Endothelial cell (in vitro differentiated cells): Measurements from ENCODE around the gene ITPR2. TPM values are rescaled to one million over a fixed set of nuclear protein-coding genes. Genes with fewer than 3 reads are reported as not detected.

Source experiments
- DNase-seq: peaks from one replicate; pipeline ENCODE4 v3.0.0; 2021; ENCODE audit warnings: low spot score
- H3K27ac Mint-ChIP-seq: one replicate; pipeline ENCODE4 v1.8.0; 2021; ENCODE audit warnings: mixed read lengths, inconsistent platforms; ENCODE audit not compliant: unreplicated experiment
- H3K27me3 Mint-ChIP-seq: one replicate; pipeline ENCODE4 v1.8.0; 2021; ENCODE audit warnings: mild to moderate bottlenecking, moderate library complexity, mixed read lengths, inconsistent platforms; ENCODE audit not compliant: unreplicated experiment
- H3K36me3 Mint-ChIP-seq: one replicate; pipeline ENCODE4 v1.8.0; 2021; ENCODE audit warnings: mild to moderate bottlenecking, low read depth, mixed read lengths, inconsistent platforms; ENCODE audit not compliant: unreplicated experiment
- H3K4me1 Mint-ChIP-seq: one replicate; pipeline ENCODE4 v1.8.0; 2021; ENCODE audit warnings: mild to moderate bottlenecking, mixed read lengths, inconsistent platforms; ENCODE audit not compliant: unreplicated experiment
- H3K4me3 Mint-ChIP-seq: one replicate; pipeline ENCODE4 v1.8.0; 2021; ENCODE audit warnings: mild to moderate bottlenecking, mixed read lengths, inconsistent platforms; ENCODE audit not compliant: unreplicated experiment
- H3K9me3 Mint-ChIP-seq: one replicate; pipeline ENCODE4 v1.8.0; 2021; ENCODE audit warnings: mixed read lengths, inconsistent platforms; ENCODE audit not compliant: unreplicated experiment
- total RNA-seq: library from RNA; stranded (reverse); fragmentation: NEBNext Ultra II Directional; extraction: Animal tissue kit (Norgen Biotek cat#: 25700); gene quantifications from one replicate; pipeline ENCODE4 v1.2.1, GENCODE V29; 2021; ENCODE audit not compliant: unreplicated experiment
- TF ChIP-seq, protein P1 (sequence below): fragments of 200-600 bp; sonication (generic); IDR thresholded peaks from one replicate; pipeline ENCODE4 v1.5.0; 2021; ENCODE audit warnings: antibody characterized with exemption; ENCODE audit not compliant: unreplicated experiment

Gene ITPR2
- total RNA-seq, 1 donor from 2014 or later: 33.8 TPM

DNA sequence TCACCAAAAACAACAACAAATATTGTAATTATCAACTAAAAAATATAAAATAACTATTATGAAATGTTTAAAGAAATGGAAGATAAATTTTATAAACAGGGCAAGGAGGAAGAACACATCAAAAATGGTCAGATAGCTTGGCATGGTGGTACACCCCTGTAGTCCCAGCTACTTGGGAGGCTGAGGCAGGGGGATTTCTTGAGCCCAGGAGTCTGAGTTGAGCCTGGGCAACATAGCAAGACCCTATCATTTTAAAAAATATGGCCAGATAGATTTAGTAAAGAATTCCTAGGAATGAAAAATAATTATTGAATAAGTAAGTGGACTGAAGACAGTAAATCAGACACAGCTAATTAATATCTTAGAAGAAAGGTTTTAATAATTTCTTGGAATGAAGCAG, 32.6 kb downstream of the ITPR2 start:
- H3K36me3 Mint-ChIP-seq: no peaks in the 10 kb centered on the region
- DNase-seq: no peak
- TF ChIP-seq, protein P1, sequence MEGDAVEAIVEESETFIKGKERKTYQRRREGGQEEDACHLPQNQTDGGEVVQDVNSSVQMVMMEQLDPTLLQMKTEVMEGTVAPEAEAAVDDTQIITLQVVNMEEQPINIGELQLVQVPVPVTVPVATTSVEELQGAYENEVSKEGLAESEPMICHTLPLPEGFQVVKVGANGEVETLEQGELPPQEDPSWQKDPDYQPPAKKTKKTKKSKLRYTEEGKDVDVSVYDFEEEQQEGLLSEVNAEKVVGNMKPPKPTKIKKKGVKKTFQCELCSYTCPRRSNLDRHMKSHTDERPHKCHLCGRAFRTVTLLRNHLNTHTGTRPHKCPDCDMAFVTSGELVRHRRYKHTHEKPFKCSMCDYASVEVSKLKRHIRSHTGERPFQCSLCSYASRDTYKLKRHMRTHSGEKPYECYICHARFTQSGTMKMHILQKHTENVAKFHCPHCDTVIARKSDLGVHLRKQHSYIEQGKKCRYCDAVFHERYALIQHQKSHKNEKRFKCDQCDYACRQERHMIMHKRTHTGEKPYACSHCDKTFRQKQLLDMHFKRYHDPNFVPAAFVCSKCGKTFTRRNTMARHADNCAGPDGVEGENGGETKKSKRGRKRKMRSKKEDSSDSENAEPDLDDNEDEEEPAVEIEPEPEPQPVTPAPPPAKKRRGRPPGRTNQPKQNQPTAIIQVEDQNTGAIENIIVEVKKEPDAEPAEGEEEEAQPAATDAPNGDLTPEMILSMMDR: no peak
- no peak overlapping the region for H3K27ac Mint-ChIP-seq
- peaks cover 2% of the 10 kb centered on the region for H3K27me3 Mint-ChIP-seq
- H3K9me3 Mint-ChIP-seq: no peaks in the 10 kb centered on the region
- no peak overlapping the region for H3K4me3 Mint-ChIP-seq
- H3K4me1 Mint-ChIP-seq: peaks cover 13% of the 10 kb centered on the region

GRCh38 chr12:26799741-26800140, 33.3 kb downstream of the ITPR2 start:
- H3K4me1 Mint-ChIP-seq: peaks cover 13% of the 10 kb centered on the region
- no peak overlapping the region for H3K4me3 Mint-ChIP-seq
- no peaks in the 10 kb centered on the region for H3K9me3 Mint-ChIP-seq
- no peak for DNase-seq
- peaks cover 2% of the 10 kb centered on the region for H3K27me3 Mint-ChIP-seq
- no peak overlapping the region for H3K27ac Mint-ChIP-seq
- H3K36me3 Mint-ChIP-seq: no peaks in the 10 kb centered on the region
- TF ChIP-seq, protein P1: no peak

DNA sequence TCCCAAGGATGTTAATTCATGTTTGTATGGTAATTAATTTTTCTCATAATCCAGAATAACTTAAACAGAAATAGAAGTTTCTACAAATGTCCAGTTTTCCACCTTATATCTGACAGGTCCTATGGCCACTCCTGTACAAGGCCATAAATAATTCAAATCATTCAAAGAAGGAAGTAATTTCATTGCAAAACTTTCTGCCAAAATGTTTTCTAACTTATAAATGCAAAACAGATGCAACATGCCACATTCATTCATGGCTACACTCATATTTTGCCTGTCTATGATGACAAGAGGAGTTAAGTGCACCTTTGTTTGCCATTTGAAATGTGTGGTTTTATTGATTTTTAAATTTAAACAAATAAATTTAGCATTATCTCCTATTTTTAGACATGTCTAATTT, 34.4 kb downstream of the ITPR2 start:
- Mint-ChIP-seq H3K27ac (no peak overlapping the region), H3K27me3 (peaks cover 2% of the 10 kb centered on the region), H3K4me3 (no peak overlapping the region), H3K36me3 (no peaks in the 10 kb centered on the region), H3K4me1 (peaks cover 9% of the 10 kb centered on the region), H3K9me3 (no peaks in the 10 kb centered on the region)
- no peak for DNase-seq
- TF ChIP-seq, protein P1: no peak

GRCh38 chr12:26798023-26798422, 35.0 kb downstream of the ITPR2 start:
- H3K27ac Mint-ChIP-seq: no peak overlapping the region
- H3K27me3 Mint-ChIP-seq: no peaks in the 10 kb centered on the region

DNA sequence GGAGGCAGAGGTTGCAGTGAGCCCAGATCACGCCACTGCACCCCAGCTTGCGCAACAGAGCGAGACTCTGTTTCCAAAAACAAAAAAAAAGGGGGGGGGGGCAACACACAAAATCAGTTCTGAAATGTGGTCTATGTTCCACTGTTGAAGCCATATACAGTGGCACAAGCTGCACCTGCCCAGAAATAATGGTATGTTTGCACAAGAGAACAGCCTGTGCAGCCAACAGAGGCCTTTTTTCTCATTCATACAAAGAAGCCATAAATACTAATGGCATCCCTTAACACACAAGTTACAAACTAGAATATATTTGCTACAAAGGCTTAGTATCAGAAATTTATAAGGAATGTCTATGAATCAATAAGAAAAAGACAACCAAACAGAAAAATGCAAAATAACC, 37.1 kb downstream of the ITPR2 start:
- no peak overlapping the region for H3K27ac Mint-ChIP-seq
- H3K4me3 Mint-ChIP-seq: no peak overlapping the region
- H3K4me1 Mint-ChIP-seq: peaks cover 6% of the 10 kb centered on the region
- TF ChIP-seq, protein P1: no peak
- no peak for DNase-seq
- H3K9me3 Mint-ChIP-seq: no peaks in the 10 kb centered on the region
- H3K36me3 Mint-ChIP-seq: no peaks in the 10 kb centered on the region
- no peaks in the 10 kb centered on the region for H3K27me3 Mint-ChIP-seq

More at GRCh38 chr12:26798023-26798422, 35.0 kb downstream of the ITPR2 start:
- DNase-seq: no peak
- no peak overlapping the region for H3K4me3 Mint-ChIP-seq
- H3K36me3 Mint-ChIP-seq: no peaks in the 10 kb centered on the region
- peaks cover 3% of the 10 kb centered on the region for H3K4me1 Mint-ChIP-seq
- no peaks in the 10 kb centered on the region for H3K9me3 Mint-ChIP-seq
- TF ChIP-seq, protein P1: no peak
